ENCODE measurements around the gene BACE2.
"Not testable (repeated sequence)": the region's sequence is repeated elsewhere in the genome, so short reads cannot be mapped to it uniquely, and the experiment has no call there.

The BACE2 gene

DNA sequence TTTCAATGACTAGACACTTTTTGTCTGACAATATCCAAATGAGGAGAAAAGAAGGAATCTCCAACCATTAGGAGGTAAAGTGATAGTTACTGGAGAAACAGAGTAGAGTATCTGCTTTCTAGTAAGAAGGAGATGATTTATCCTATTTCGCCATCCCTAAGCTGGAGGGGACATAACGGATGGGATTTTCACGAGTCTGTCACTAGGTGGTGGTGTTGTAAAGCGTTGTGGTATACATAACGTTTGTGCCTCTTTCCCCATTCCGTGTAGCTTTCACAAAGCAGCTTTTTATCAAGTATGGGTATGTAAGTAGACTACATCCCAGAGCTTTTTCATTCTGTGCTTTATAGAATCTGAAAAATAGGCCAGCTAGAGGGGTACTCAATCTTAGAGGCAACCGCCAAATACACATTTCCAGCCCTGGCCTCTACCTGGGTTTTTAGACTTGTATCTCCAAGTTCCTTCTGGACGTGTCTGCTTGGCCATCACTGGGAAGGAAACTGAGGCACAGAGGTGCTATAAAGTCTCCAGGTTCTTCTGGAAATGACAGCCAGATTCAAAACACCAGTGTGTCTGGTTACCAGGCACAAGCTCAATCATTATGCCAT lies 115.4 kb downstream of the BACE2 start:
- peak; percentile 69 to 91 (median 84) for DNase-seq

DNA sequence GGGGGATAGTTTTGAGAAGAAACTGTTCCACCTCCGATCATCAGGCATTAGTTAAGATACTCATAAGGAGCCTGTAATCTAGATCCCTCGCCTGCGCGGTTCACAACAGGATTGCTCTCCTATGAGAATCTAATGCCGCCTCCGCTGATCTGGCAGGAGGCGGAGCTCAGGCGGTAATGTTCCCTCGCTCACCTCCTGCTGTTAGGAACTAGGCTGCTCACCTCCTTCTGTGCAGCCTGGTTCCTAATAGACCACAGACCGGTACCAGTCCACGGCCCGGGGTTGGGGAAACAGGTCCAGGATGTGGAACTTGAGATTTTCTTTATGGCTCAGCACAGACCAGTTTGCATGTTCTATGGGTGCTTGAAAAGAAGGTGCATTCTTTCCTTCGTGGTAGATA lies 121.5 kb downstream of the BACE2 start:
- no peak for DNase-seq

DNA sequence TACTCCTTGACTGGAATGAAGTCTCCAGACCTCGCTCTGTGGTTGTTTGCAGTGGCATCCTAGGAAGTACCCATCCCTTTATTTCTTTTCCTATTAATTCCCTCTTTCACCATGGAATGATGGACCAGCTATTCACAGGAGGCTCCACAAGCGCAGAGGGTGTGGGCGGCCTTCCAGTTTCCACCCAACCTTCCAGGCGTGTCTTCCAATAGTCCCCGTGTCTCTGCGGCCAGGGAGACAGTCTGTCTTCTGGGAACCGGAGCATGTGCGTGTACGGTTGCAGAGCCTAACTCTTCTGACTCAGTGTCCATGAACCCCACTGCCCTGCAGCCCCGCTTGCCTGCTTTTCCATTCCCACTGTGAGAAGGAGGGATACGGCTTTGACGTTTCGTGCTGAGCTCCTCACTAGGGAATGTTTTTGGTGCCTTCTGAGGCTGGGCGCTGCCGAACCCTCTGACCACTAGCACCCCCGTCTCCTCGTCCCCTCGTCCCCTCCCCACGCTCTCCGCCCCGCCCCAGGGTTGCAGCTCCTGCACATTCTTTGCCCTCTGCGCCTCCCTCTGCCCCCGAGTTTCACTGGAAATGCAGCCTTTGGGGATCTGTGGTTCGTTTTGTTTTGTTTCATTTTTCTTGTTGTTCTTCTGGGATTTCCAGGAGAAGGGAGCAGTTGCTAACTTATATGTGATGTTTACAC lies 122.3 kb downstream of the BACE2 start:
- no peak for DNase-seq

DNA sequence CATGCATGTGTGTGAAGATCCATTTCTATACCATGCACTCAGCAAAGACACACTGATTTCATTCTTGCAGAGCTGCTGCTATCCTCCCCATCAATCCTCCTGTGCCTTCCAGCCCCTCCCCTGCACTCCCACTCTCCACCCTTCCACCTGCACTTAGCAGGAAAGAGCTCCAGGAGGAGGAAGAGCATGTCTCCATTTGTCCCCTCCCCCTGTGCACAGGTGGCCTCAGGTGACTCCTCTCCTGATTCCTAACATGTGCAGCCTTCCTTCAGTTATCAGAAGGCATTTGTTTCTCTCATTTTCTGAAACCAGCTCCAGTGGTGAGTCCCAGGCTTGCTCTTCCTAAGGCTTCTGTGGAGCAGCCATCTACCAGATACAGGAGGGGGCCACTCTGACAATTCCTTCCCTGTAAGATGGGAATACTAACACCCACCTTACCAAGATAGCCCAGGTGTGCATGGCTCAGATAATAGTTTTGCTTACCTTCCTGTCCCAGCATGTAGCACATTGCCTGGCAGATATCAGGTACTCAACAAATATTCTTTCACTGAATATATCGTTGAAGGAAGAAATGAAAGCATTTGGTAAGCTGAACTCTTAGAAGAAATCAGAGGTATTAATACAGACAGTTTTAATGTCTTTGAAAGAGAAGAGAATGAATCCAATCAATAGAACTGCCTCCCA lies 126.7 kb downstream of the BACE2 start:
- DNase-seq: peak; percentile 33 to 73 (median 37)

DNA sequence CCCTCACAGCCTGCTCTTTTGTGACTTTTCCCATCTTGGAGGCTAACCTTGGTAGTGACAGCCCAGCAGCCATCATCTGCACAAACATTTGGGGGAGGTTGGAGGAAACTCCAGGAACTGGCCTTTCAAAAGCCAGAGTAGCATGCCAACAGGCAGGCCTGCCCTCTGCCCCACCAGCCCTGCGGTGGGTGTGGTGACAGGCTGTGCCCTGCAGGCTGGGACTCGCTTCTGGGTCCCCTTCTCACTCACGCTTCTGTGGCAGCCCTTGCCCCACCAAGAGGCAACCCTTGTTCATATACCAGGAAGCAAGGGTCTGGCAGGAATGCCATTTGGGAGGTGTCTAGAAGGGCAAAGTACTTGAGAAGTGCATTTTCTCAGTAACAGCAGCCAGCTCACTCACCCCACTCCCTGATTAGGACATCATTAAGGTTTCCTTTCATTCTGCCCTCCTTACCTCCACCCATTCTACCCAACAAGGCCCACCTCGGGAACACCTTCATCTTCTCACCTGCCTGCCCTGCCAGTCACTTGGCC lies 127.8 kb downstream of the BACE2 start:
- no peak for DNase-seq

DNA sequence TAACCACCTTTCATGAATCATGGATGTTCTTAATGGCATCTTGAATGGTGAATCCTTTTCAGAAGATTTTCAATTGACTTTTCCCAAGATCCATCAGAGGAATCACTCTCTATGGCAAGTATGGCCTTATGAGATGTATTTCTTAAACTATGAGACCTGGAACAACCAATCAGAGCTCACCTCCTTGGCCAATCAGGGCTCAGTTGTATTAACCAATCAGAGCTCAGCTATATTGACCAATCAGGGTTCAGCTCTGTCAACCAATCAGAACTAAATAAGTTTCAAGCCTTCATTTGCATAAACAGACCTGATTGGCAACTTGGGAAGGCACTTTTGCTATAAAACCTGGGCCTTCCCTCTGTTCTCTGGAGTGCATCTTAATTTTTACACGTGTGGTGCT lies 135.0 kb downstream of the BACE2 start:
- DNase-seq: no peak

DNA sequence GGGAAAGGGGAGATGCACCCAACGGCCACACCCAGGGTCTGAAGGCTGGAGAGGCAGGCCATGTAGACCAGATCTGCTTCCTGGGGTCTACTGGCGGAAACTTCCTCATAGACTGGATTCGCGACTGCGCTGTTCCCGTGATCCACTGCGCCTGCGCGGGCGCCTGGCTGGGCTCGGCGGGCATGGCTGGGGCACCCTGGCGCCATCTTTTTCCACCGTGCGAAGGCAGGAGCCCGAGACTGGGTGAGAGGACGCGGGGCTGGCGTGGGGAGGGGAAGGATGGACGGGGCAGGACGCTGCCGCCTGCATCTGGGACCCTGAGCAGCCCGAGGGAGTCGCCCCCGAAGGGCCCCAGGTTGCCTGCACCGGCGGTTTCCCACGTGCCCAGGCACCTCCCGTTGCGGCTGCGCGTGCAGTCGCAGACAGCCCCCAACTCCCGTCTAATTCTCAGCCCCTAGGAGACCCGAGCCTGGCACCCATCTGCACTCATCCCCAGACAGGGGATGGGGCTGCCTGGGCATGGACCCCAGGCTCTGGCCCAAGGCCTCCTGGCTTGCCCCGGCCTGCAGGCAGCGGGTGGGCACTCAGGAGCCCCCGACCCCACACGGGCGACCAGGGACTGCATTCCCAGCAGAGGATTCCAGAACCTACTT lies 136.2 kb downstream of the BACE2 start:
- no peak for DNase-seq

DNA sequence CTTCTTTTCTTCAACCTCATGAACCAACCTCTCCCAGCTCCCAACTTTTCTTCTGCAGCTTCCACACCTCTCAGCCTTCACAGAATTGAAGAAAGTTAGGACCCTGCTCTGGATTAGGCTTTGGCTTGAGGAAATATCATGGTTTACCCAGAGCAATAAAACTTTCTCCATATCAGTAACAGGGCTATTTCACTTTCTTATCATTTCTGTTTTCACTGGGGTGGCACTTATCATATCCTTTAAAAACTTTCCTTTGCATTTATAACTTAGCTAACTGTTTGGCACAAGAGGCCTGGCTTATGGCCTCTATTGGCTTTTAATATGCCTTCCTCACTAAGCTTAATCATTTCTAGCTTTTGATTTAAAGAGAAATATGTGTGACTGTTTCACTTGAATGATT lies 139.3 kb downstream of the BACE2 start:
- DNase-seq: no peak

DNA sequence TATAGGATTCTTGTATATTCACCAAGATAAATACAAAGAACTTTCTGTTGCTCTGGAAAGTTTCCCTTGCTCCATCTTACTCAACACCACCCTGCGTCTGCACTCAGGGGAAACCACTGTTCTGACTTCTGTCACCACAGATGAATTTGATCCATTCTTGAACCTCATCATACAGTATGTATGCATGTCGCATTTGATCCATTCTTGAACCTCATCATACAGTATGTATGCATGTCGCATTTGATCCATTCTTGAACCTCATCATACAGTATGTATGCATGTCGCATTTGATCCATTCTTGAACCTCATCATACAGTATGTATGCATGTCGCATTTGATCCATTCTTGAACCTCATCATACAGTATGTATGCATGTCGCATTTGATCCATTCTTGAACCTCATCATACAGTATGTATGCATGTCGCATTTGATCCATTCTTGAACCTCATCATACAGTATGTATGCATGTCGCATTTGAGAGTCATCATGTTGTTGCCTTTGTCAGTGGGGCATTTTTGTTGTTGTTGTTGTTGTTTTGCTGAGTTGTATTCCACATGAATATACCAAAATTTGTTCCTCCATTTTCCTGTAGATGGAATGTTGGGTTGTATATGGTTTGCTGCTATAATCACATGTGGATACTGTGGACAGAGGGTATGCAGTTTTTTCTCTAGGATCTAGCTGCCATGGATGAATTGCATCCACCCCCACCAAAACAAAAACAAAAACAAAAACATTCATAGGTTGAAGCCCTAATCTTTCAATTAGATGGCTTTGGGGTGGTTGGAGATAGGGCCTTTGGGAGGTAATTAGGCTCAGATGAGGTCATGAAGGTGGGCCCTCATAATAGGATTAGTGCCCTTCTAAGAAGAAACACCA lies 145.6 kb downstream of the BACE2 start:
- not testable (repeated sequence) for DNase-seq

DNA sequence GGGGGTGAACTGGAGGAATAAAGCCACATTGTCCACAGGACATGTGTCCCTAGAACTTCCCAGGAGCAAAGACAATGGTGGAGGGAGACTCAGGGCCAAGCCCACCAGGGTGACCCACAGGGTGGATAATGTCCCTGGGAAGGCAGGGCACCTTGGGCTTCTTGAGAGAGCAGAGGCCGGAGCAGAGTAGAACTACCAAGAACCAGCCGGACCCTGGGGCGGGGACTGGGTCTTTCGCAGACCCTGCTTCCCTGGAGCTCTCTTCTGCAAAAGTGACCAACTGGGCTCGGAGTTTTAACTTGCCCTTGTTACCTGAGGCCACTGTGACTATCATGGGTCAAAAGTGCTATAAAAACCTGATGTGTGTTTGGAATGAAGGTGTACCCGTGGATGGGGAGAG lies 147.8 kb downstream of the BACE2 start:
- no peak for DNase-seq

DNA sequence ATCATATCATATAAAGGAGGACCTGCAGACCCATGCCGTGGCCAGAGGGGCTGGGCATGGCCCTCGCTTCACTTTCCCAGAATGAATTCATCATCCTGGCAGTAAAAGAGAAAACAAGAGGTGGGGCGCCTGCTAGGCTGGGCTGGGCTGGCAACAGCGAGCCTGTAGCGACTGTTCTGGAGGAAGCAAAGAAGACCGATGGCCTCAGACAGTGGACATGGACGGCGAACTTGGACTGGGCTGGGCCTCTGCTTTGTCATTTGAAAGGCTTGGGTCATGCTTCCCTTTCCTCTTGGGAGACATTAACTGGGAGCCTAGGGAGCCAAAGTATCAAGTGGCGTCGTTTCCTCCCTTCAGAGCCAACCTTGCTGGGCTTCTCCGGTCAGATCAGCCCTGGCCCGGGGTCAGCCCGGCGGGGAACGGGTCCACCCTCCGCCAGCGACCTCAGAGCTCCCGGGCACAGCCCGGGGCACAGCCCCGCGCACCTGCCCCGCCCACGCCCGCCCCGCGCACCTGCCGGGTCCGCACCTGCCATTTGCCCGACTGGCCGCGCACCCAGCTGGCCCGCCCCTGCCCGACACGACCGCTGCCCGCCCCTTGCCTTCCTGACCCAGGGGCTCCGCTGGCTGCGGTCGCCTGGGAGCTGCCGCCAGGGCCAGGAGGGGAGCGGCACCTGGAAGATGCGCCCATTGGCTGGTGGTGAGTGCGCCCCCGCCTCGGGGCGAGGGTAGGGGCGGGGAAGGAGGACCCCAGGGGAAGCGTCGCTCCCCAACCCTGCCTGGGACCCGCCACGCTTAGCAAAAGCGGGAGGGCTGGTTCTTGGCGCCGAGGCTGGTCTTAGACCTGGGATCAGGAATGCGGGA lies 148.5 kb downstream of the BACE2 start, which contains the start of gene FAM3B:
Gene FAM3B, plus strand, starts transcription at position 602 of the 863 bp plus-strand sequence. Its CDS starts 79 bp downstream, at position 681.
- peak; percentile 64 to 90 (median 87) for DNase-seq

DNA sequence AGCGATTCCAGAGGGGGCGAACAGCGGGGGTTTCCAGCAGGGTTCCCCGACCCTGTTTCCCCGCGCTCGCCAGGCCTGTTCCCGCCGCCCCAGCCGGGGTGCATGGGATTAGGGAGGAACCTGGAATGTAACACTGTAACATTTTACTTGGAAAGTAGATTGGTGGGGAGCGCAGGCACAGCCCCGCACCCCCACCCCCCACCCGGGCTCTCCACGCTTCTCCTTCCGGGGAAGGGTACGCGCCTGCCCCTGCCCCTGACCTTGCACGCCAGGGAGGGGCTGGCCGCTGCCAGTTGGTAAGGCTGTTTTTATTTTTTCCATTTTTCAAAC lies 149.1 kb downstream of the BACE2 start:
- DNase-seq: no peak

DNA sequence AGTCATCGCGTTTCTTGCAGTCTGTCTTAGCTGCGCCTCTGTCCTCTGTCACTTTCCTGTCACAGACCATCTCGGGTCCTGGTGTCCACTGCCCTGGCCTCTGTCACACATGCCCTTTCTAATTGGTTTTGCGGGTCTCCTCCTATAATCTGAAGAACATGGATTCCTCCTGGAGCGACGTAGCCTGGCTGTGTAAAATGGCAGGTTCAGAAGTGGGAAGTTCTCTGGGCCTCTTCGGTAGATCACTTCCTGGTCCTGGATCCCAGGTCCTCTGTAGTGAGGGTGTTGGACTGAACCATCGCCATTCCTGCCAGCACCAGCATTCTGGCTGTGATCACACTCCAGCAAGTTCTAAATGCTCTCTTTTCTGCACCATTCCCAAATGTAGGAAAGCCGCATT lies 149.5 kb downstream of the BACE2 start:
- peak in 2 of 3 experiments; percentile 28 to 54 for DNase-seq

DNA sequence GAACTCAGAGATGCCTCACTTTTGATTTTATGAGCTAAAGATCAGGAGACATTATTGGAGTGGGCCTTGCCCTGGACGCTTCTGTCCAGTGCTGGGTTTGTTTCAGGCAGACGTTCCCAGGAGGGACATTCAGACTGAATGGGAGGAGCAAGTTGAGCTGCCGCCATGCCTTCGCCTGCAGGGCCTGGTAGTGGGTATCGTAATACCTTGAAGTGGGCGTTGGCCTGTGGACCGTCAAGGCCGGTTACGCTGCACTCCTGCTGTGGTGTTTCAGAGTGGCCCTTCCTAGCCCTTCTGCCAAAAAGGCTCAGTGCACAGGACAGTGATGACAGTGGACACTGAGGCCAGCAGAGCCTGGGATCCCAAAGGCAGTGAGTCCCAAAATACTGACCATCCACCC lies 150.3 kb downstream of the BACE2 start:
- peak in 1 of 3 experiments; percentile 72 for DNase-seq

DNA sequence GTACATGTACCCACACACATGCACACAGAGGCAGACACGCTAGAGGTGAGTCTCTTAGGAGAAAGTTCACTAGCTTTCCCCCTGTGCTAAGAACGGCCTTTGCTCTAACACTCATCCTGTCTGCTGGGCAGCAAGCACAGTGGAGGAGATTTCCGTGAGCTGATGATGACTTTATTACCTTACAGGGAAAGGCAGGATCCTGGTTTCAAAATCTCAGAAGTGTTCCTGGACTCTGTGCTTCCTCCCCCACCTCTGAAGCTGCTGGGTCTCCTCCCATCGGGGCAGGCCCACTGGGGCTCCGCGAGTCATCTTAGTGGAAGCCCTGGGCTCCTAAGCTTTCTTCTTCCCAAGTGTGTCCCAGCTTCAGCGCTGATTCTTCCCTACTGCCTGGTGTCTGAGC lies 151.3 kb downstream of the BACE2 start:
- DNase-seq: no peak

DNA sequence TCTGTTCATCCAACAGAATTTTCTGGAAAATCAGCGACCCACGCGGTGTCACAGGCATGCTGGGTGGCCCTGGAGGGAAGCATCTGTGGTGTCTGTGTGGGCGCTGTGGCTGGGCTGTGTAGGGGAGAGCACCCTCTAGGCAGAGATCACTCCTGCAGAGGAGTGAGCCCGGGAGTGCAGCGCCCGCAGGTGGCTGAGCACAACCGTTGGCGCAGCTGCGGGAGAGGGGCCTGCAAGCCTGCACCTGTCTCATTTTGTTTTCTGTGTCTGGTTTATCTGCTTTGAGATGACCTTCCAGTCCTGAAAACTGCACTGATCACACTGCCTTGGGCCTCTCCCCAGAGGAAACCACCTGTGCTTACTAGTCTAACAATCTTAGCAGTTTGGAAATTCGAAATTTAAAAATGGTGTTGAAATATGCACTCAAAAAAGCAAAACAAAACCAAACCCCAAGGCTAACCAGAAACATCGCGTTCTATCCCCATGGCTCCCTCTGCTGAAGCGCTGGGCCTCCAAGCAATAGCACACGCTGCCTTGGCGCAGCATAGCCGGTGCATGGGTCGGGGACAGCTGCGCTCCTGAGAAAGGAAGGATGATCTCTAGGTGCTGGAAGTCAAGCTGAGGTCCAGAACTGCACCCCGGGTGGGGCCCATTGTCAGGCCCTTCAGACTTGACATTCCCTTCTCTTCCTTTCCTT lies 153.4 kb downstream of the BACE2 start:
- DNase-seq: peak; percentile 27 to 61 (median 52)

DNA sequence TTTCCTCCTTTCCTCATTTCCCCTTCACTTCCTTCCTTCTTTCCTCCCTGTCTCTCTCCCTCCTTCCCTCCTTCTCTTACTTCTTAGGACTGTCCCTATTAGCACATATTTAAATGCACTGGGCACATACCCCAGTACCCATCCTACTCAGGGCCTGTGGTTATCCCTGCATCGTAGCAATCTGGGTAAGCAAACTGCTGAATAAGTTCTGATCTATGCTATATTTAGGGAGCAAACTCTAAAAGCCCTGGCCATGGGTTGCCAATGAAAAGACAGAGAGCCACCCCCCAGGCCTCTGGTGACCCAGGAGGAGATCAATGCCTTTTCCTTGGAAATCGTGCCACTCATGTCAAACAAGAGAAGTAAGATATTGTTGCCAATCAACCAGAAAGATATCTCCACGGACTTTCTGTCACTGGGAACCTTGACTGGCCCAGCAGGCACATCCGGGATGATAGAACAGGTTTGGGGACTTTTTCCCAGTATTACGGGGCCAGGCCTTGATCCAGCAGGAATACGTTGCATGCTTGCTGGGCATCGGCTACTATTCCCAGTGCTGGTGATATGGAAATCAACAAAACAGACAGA lies 154.0 kb downstream of the BACE2 start:
- DNase-seq: peak in 1 of 3 experiments; percentile 33

DNA sequence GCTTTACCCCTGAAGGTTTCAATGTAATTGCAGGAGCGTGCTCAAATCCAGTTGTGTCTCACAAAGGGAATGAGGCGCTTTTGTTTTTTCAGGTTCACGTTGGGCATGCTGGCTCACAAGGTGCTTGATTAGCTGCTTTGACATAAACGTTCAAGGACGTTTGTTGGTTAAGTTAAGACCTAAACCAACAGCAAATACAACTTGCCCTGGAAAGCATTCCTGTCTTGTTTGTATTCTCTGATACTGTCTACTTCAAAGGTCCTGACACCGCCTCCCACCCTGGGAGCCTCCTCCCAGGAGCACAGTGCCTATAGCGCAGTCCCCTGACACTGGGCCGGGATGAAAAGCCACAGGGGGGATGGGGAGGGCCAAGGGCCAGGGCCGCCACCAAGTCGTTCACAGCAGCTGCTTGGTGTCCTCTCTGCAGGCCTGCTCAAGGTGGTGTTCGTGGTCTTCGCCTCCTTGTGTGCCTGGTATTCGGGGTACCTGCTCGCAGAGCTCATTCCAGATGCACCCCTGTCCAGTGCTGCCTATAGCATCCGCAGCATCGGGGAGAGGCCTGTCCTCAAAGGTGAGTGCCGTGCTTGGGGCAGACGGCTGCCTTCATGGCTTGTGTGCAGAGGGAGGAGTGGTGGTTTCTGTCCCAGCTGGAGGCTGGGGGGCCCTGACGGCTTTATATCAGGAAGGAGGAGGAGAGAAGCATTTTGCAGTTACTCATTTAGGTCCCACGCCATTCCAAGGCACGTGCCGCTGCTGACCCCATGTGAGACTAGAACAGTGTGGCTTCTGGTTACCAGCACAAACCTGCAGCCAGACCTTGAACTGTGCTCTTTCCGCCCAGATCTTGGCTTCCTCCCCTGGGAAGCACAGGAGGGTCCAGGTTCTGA lies 154.8 kb downstream of the BACE2 start:
- DNase-seq: peak in 1 of 3 experiments; percentile 33

Measured in NCI-H1417 (cell line).